ENCODE measurements around the gene IGFL4.

Gene IGFL4

DNA sequence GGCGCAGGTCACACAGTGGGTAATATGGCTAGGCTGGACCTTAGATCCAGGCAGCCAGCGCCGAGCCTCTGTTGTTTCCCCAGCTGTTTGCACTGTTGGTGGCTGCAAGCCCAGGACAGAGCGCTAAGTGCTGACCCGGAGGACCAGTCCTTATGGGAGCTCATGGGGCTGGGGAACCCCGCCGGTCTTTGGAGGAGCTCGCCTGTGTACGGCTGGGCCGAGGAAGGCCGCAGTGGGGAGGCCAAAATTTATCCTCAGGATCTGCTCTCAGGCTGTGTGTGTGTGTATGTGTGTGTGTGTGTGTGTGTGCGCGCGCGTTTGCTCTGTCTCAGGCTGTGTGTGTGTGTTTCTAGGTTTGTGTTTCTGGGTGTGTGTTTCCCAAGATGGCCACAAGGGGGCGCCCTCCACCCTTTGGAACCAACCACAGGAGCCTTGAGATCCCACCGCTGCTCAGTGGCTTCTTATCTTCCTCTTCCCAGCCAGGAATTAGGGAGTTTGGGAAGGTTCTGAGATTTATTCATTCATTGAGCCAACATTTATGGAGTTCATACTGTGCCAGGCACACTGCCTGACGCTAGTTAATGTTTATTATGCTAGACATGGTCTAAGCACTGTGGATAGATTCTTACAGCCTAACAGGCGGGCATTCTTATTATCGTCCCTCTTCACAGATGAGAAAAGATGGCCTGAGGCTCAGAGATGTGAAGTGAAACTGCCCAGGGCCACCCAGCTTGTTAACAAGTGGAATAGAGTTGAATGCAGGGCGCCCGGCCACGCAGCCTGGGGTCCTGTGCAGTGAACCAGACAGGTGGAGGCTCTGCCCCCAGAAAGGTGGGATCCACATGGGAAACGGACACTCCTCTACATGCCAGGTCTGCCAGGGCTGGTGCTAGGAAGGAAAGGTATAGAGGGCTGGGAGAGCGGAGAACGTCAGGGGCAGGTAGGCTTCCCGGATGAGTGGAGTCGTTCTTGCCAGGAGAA is 31.0 kb downstream of the IGFL4 start:
- TF ChIP-seq, protein P1, sequence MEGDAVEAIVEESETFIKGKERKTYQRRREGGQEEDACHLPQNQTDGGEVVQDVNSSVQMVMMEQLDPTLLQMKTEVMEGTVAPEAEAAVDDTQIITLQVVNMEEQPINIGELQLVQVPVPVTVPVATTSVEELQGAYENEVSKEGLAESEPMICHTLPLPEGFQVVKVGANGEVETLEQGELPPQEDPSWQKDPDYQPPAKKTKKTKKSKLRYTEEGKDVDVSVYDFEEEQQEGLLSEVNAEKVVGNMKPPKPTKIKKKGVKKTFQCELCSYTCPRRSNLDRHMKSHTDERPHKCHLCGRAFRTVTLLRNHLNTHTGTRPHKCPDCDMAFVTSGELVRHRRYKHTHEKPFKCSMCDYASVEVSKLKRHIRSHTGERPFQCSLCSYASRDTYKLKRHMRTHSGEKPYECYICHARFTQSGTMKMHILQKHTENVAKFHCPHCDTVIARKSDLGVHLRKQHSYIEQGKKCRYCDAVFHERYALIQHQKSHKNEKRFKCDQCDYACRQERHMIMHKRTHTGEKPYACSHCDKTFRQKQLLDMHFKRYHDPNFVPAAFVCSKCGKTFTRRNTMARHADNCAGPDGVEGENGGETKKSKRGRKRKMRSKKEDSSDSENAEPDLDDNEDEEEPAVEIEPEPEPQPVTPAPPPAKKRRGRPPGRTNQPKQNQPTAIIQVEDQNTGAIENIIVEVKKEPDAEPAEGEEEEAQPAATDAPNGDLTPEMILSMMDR (IDR thresholded peaks at IDR 0.05; ENCODE audit: low read length, missing control alignments) = peak; percentile 81
- no peak overlapping the region for H3K4me3 ChIP-seq (replicated peaks; ENCODE audit: low read depth, low read length)
- peak; percentile 82 for DNase-seq (ENCODE audit: low read depth)

DNA sequence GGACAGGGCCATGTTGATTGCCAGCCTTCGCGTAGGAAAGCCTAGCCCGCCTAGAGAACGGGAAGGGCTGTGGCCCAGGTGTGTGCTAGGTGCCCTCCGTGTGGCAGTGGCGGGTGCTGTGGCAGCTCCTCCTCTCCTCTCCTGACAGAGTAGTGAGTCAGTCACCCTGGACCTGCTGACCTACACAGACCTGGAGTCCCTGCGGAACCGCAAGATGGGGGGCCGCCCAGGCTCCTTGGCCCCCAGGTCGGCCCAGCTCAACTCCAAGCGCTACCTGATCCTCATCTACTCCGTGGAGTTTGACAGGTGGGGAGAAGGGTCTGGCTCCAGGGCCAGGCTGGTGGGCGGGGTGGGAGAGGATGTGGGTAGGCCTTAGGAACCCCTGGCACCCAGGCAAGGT is 34.4 kb downstream of the IGFL4 start:
- TF ChIP-seq, protein P1 (IDR thresholded peaks at IDR 0.05; ENCODE audit: low read length, missing control alignments) = no peak
- no peak for DNase-seq (ENCODE audit: low read depth)
- H3K4me3 ChIP-seq (replicated peaks; ENCODE audit: low read depth, low read length) = no peak overlapping the region

DNA sequence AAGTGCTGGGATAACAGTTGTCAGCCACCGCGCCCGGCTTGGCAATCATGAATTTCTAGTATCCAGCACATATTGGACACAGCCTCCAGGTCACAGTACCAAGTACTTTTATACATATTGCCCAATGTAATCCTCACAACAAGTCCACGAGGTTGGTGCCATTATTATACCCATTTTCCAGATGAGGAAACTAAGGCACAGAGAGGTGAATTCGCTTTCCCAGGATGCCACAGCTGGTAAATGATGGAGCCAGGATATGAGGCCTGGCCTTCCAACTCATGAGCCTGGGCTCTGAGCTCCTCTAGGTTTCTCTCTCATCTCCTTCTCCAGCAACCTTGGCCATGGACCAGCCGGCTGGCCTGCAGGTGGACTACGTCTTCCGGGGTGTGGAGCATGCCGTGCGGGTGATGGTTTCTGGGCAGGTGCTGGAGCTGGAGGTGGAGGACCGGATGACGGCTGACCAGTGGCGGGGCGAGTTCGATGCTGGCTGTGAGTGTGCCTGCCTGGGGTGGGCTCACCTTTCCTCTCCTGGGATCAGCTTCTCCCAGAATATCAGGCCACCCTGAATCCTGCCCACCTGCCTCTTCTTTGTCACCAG is 38.0 kb downstream of the IGFL4 start:
- TF ChIP-seq, protein P1 (IDR thresholded peaks at IDR 0.05; ENCODE audit: low read length, missing control alignments) = no peak
- no peak overlapping the region for H3K4me3 ChIP-seq (replicated peaks; ENCODE audit: low read depth, low read length)
- no peak for DNase-seq (ENCODE audit: low read depth)

DNA sequence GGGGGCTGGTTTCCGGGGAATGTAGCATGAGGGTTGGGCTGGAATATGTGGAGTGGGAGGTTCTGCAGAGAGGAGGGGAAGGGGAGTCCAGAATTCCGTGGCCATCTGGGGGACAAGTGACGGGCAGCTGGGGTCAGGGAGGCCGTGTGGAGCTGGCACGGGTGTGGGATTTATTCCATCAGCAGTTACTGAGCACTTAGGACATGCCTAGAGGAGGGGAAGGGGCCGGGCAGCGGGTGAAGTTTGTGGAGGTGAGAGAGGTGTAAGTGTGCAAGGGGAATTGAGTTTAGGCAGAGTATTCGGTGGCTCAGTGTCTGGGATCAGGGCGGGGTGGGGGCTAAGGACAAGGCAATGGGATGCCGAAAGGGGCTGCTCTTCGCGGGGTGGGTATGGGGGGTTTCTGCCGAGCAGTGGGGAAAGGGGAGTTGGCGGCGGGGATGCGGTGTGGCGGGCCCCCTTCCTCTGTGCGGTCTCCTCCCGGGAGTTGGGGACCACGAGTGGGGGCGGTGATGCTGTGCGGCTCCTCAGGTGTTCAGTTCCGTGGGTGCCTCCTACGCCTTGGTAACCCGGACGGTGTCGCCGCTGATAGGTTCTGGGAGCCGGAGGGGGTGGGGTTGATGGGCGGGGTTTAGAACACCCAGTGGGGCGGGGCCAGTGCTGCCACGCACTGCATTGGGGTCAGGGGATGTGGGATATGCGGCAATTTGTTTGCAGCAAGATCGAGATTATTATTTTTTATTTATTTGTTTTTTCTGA is 40.1 kb downstream of the IGFL4 start:
- TF ChIP-seq, protein P1 (IDR thresholded peaks at IDR 0.05; ENCODE audit: low read length, missing control alignments) = no peak
- DNase-seq (ENCODE audit: low read depth) = no peak
- H3K4me3 ChIP-seq (replicated peaks; ENCODE audit: low read depth, low read length) = peak overlapping the region; percentile 12

DNA sequence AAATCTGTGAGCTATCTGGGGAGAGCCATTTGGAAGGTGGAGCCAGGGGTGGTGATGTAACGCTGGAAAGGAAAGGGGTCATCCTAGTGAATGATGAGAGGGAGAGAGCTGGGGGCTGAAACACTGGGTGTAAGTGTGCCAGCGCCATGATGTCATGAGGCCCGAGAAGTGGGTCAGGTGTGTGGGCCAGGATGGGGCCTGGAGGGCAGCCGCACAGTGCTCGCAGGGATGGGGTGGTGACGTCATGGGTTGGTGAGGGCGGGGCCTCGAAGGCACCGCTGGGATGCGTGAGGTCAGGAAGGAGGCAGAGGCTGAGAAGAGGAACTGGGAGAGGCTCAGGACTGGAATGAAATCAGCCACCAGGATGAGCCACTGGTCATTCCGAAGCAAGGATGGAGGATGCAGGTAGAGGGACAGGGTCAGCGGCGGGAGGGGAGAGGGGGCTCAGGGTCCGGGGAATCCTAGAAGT is 41.1 kb downstream of the IGFL4 start:
- peak; percentile 39 for DNase-seq (ENCODE audit: low read depth)
- no peak overlapping the region for H3K4me3 ChIP-seq (replicated peaks; ENCODE audit: low read depth, low read length)
- TF ChIP-seq, protein P1 (IDR thresholded peaks at IDR 0.05; ENCODE audit: low read length, missing control alignments) = no peak

DNA sequence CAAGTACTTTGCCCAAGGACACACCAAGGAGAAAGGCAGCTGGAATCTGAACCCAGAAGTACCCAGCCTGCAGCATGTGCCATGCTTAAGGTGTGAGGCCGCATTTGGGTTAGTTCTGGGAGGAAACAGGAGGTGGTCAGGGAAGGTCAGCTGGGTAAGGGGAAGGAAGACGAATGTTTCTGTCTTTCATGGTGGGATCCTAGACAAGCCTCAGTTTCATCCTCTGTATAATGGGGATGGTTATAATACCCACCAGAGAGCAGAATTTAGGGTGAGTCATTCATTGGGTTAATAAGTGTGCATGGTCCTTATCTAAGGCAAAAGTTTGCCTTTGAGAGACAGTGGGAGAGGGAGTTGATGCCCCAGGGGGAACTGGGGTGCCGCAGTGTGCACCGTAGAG is 42.0 kb downstream of the IGFL4 start:
- DNase-seq (ENCODE audit: low read depth) = no peak
- TF ChIP-seq, protein P1 (IDR thresholded peaks at IDR 0.05; ENCODE audit: low read length, missing control alignments) = no peak
- no peak overlapping the region for H3K4me3 ChIP-seq (replicated peaks; ENCODE audit: low read depth, low read length)
